IMR-90 (cell line): Measurements from ENCODE around the gene NEGR1.

Source experiments
- CTCF ChIP-seq: conservative IDR thresholded peaks from 2 replicates; pipeline ENCODE4 v1.5.1; 2012; ENCODE audit warnings: mild to moderate bottlenecking, low read depth, low read length, improper control_type of control experiment
- ELK1 ChIP-seq: fragments of 150-350 bp; IDR thresholded peaks from 2 replicates; pipeline ENCODE4 v1.6.1; 2016; ENCODE audit warnings: low read depth, mild to moderate bottlenecking, low read length, moderate library complexity, borderline replicate concordance
- POLR2A ChIP-seq: IDR thresholded peaks from 2 replicates; pipeline ENCODE4 v1.6.1; 2012; ENCODE audit warnings: mild to moderate bottlenecking, low read depth, low read length

DNA sequence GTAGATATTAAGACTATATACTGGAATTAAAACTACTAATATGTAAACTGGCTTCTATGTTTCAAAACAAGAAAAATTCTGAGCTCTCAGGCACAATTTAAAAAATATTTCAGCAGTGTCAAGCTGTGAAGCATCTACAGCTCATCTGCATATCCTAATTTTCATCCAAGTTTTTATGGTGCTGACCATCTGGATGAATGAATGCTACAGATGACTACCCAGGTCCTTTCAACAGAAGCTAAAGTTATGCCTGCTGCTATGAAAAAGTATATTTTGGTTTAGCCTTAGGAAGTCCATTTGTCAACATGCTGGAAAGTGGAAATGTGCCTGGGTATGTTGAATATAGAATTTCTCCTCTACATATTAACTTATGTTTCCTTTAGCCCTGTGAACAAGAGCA, 206.9 kb downstream of the NEGR1 start:
- TF ChIP-seq POLR2A (no peak), CTCF (no peak), ELK1 (no peak)
